ENCODE measurements around the gene CCNE1.

- TF ChIP-seq CTCF (IDR thresholded peaks at IDR 0.05) (no peak), POLR2A (IDR thresholded peaks at IDR 0.05) (no peak), POLR2AphosphoS5 (IDR thresholded peaks at IDR 0.05) (no peak)
Observed at GRCh38 chr19:29793116-29793727, 18.6 kb upstream of the CCNE1 start.
